ENCODE measurements around the gene ACTA2.
A peak's percentile ranks its signal among the peaks of the same experiment; 100 is the strongest.

The ACTA2 gene

GRCh38 chr10:88943778-88944177, 8.8 kb downstream of the ACTA2 start:
- POLR2A ChIA-PET: no interaction called here
- TF ChIP-seq TARDBP (IDR thresholded peaks at IDR 0.05): no peak
- TF ChIP-seq FOXM1 (IDR thresholded peaks at IDR 0.05; ENCODE audit: borderline replicate concordance): no peak
- TF ChIP-seq SUZ12 (IDR thresholded peaks at IDR 0.05): no peak
- no peak for TF ChIP-seq NFRKB (IDR thresholded peaks at IDR 0.05)
- no peak for TF ChIP-seq ARNT (IDR thresholded peaks at IDR 0.05)
- no peak for TF ChIP-seq PKNOX1 (IDR thresholded peaks at IDR 0.05)
- no peak for TF ChIP-seq ELF4 (IDR thresholded peaks at IDR 0.05)
- no peak for TF ChIP-seq LEF1 (IDR thresholded peaks at IDR 0.05; ENCODE audit: borderline replicate concordance)
- no peak for TF ChIP-seq ZNF384 (IDR thresholded peaks at IDR 0.05)
- TF ChIP-seq SP1 (IDR thresholded peaks at IDR 0.05): no peak
- TF ChIP-seq FOXK2 (IDR thresholded peaks at IDR 0.05): no peak
- no peak for TF ChIP-seq CTBP1 (IDR thresholded peaks at IDR 0.05; ENCODE audit: borderline replicate concordance)
- no peak for TF ChIP-seq L3MBTL2 (conservative IDR thresholded peaks at IDR 0.05)
- TF ChIP-seq HDGF (IDR thresholded peaks at IDR 0.05; ENCODE audit: borderline replicate concordance): no peak
- TF ChIP-seq BHLHE40 (IDR thresholded peaks at IDR 0.05; ENCODE audit: borderline replicate concordance): no peak
- TF ChIP-seq FOXA1 (IDR thresholded peaks at IDR 0.05): no peak
- CTCF ChIA-PET: no interaction called here
- DNase-seq (ENCODE audit: extremely low spot score): no peak

GRCh38 chr10:88941026-88941425, 11.5 kb downstream of the ACTA2 start:
- DNase-seq (ENCODE audit: extremely low spot score): no peak
- ChIA-PET POLR2A (no interaction called here), CTCF (no interaction called here)
- TF ChIP-seq ARNT (IDR thresholded peaks at IDR 0.05): no peak
- no peak for TF ChIP-seq PKNOX1 (IDR thresholded peaks at IDR 0.05)
- TF ChIP-seq FOXM1 (IDR thresholded peaks at IDR 0.05; ENCODE audit: borderline replicate concordance): no peak

- DNase-seq (ENCODE audit: extremely low spot score): no peak
- TF ChIP-seq BHLHE40 (IDR thresholded peaks at IDR 0.05; ENCODE audit: borderline replicate concordance) (no peak), FOXK2 (IDR thresholded peaks at IDR 0.05) (no peak), TARDBP (IDR thresholded peaks at IDR 0.05) (no peak), SP1 (IDR thresholded peaks at IDR 0.05) (no peak), HDGF (IDR thresholded peaks at IDR 0.05; ENCODE audit: borderline replicate concordance) (no peak)
- POLR2A ChIA-PET: no interaction called here
- CTCF ChIA-PET: no interaction called here
Observed at GRCh38 chr10:88938938-88939337, 13.6 kb downstream of the ACTA2 start.

GRCh38 chr10:88938039-88938438, 14.5 kb downstream of the ACTA2 start:
- POLR2A ChIA-PET: no interaction called here
- TF ChIP-seq ELF4 (IDR thresholded peaks at IDR 0.05) (no peak), FOXM1 (IDR thresholded peaks at IDR 0.05; ENCODE audit: borderline replicate concordance) (no peak), FOXA1 (IDR thresholded peaks at IDR 0.05) (no peak), NFRKB (IDR thresholded peaks at IDR 0.05) (no peak), SUZ12 (IDR thresholded peaks at IDR 0.05) (no peak), SP1 (IDR thresholded peaks at IDR 0.05) (no peak)
- no peak for DNase-seq (ENCODE audit: extremely low spot score)
- CTCF ChIA-PET: interaction anchor here (0.7 to 2.3 kb wide), 4 partner anchors 91 to 294 kb away, joined by 3 to 7 read pairs (median 4); no protein-coding TSS in a partner anchor

GRCh38 chr10:88936656-88937055, 15.9 kb downstream of the ACTA2 start:
- TF ChIP-seq FOXA1 (IDR thresholded peaks at IDR 0.05) (no peak), CTBP1 (IDR thresholded peaks at IDR 0.05; ENCODE audit: borderline replicate concordance) (no peak), NFRKB (IDR thresholded peaks at IDR 0.05) (no peak), SP1 (IDR thresholded peaks at IDR 0.05) (no peak), BHLHE40 (IDR thresholded peaks at IDR 0.05; ENCODE audit: borderline replicate concordance) (no peak), TARDBP (IDR thresholded peaks at IDR 0.05) (no peak), FOXM1 (IDR thresholded peaks at IDR 0.05; ENCODE audit: borderline replicate concordance) (no peak), SUZ12 (IDR thresholded peaks at IDR 0.05) (no peak), L3MBTL2 (conservative IDR thresholded peaks at IDR 0.05) (no peak), ARNT (IDR thresholded peaks at IDR 0.05) (no peak), LEF1 (IDR thresholded peaks at IDR 0.05; ENCODE audit: borderline replicate concordance) (no peak), PKNOX1 (IDR thresholded peaks at IDR 0.05) (no peak), ELF4 (IDR thresholded peaks at IDR 0.05) (no peak), ZNF384 (IDR thresholded peaks at IDR 0.05) (no peak), HDGF (IDR thresholded peaks at IDR 0.05; ENCODE audit: borderline replicate concordance) (no peak), FOXK2 (IDR thresholded peaks at IDR 0.05) (no peak)
- DNase-seq (ENCODE audit: extremely low spot score): no peak
- CTCF ChIA-PET: interaction anchor here (0.5 to 2.3 kb wide), 6 partner anchors 93 to 279 kb away, joined by 3 to 9 read pairs (median 6); no protein-coding TSS in a partner anchor
- POLR2A ChIA-PET: no interaction called here

- POLR2A ChIA-PET: interaction anchor here (1.2 to 1.6 kb wide), 2 partner anchors 56 to 99 kb away, joined by 4 read pairs; partner anchors contain the start of gene FAS
- CTCF ChIA-PET: interaction anchor here (0.6 to 4.9 kb wide), 18 partner anchors 11 to 283 kb away, joined by 3 to 112 read pairs (median 4); partner anchors contain the start of genes CH25H and FAS
- DNase-seq (ENCODE audit: extremely low spot score): peak; percentile 71
- no peak for TF ChIP-seq PKNOX1 (IDR thresholded peaks at IDR 0.05)
- TF ChIP-seq ARNT (IDR thresholded peaks at IDR 0.05): no peak
- no peak for TF ChIP-seq TARDBP (IDR thresholded peaks at IDR 0.05)
- TF ChIP-seq NFRKB (IDR thresholded peaks at IDR 0.05): no peak
- no peak for TF ChIP-seq SUZ12 (IDR thresholded peaks at IDR 0.05)
- no peak for TF ChIP-seq HDGF (IDR thresholded peaks at IDR 0.05; ENCODE audit: borderline replicate concordance)
- TF ChIP-seq ZNF384 (IDR thresholded peaks at IDR 0.05): no peak
- TF ChIP-seq CTBP1 (IDR thresholded peaks at IDR 0.05; ENCODE audit: borderline replicate concordance): no peak
- no peak for TF ChIP-seq FOXM1 (IDR thresholded peaks at IDR 0.05; ENCODE audit: borderline replicate concordance)
- no peak for TF ChIP-seq L3MBTL2 (conservative IDR thresholded peaks at IDR 0.05)
- TF ChIP-seq LEF1 (IDR thresholded peaks at IDR 0.05; ENCODE audit: borderline replicate concordance): no peak
- no peak for TF ChIP-seq SP1 (IDR thresholded peaks at IDR 0.05)
- no peak for TF ChIP-seq ELF4 (IDR thresholded peaks at IDR 0.05)
- TF ChIP-seq BHLHE40 (IDR thresholded peaks at IDR 0.05; ENCODE audit: borderline replicate concordance): no peak
- no peak for TF ChIP-seq FOXK2 (IDR thresholded peaks at IDR 0.05)
Observed at GRCh38 chr10:88934900-88935672, 17.5 kb downstream of the ACTA2 start.

All from HEK293T (cell line).